Measurements from ENCODE around the gene SLC22A6.

Gene SLC22A6

GRCh38 chr11:62994775-62995174, 10.0 kb upstream of the SLC22A6 start:
- no peak for DNase-seq (ENCODE audit: low spot score)
- TF ChIP-seq CTCF (IDR thresholded peaks at IDR 0.05; ENCODE audit: borderline replicate concordance, control extremely low read depth, extremely low read depth, insufficient read depth, missing control alignments), result no peak
- in situ Hi-C loops (cut with MboI; ENCODE audit: low sequenced_read_pairs, unreplicated experiment), result no loop called here

GRCh38 chr11:62988276-62988675, 3.5 kb upstream of the SLC22A6 start:
- in situ Hi-C loops (cut with MboI; ENCODE audit: low sequenced_read_pairs, unreplicated experiment), result no loop called here
- DNase-seq (ENCODE audit: low spot score), result no peak
- TF ChIP-seq CTCF (IDR thresholded peaks at IDR 0.05; ENCODE audit: borderline replicate concordance, control extremely low read depth, extremely low read depth, insufficient read depth, missing control alignments), result no peak

GRCh38 chr11:62985041-62985750, 429 bp upstream of the SLC22A6 start:
- DNase-seq (ENCODE audit: low spot score), result no peak
- TF ChIP-seq CTCF (IDR thresholded peaks at IDR 0.05; ENCODE audit: borderline replicate concordance, control extremely low read depth, extremely low read depth, insufficient read depth, missing control alignments), result no peak
- in situ Hi-C loops (cut with MboI; ENCODE audit: low sequenced_read_pairs, unreplicated experiment), result no loop called here

DNA sequence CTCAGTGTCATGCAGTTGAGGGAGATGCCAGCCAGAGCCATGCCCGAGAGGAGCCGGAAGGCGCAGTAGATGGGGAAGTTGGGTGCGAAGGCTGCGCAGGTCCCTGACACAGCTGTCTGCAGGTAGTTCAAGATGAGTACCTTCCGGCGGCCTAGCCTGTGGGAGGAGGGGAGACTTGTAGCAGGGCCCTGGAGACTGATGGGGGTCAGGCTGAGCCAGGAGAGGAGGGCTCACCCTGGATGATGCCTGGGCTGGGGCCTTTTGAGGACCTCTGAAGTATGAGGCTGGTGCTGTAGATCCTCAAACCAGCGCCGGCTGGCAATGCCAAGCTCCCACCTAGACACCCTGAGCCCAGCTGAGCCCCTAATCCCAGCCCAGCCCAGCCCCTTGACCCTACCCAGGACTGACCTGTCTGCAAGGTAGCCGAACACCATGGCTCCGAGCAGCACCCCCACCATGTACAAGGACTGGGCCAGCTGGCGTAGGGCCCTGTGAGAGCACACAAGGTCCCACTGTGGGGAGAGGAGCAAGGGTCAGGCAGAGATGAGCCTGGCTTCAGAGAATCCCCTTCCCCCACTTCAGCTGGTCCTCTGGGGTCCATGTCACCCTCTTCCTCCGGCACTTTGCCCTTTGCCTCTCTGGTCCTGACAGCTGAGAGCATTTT, 1.1 kb downstream of the SLC22A6 start:
- in situ Hi-C loops (cut with MboI; ENCODE audit: low sequenced_read_pairs, unreplicated experiment), result no loop called here
- no peak for TF ChIP-seq CTCF (IDR thresholded peaks at IDR 0.05; ENCODE audit: borderline replicate concordance, control extremely low read depth, extremely low read depth, insufficient read depth, missing control alignments)
- no peak for DNase-seq (ENCODE audit: low spot score)

GRCh38 chr11:62981743-62982142, 3.0 kb downstream of the SLC22A6 start:
- in situ Hi-C loops (cut with MboI; ENCODE audit: low sequenced_read_pairs, unreplicated experiment), result no loop called here
- TF ChIP-seq CTCF (IDR thresholded peaks at IDR 0.05; ENCODE audit: borderline replicate concordance, control extremely low read depth, extremely low read depth, insufficient read depth, missing control alignments), result no peak
- no peak for DNase-seq (ENCODE audit: low spot score)

DNA sequence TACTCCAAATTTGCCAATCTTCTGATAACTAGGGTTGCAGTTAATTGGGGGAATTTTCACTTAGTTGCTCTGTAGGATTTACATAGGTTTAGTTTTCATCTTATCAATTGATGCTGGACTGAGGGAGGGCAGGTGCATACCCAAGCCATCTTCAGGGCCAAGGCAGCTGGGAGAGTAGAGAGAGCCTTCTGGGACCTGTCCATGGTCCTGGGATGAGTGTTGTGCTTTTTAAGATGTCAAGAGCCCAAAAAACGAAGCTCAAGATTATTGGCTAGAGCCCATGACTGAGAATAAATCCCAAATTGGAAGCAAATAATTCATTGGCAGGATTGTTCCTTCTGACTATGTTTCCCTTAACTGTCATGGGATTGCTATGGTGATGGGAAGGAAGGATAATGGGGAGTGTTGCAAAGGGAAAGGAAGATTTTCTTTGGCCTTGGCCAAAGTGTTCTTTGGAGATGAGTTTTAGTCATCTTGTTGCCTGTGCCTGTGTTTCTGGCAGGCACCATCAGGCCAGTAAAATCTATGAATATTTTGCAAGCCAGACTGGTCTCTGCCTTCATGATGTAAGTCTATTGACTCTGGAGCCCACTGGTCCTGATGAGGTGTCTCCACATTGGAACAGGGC, 4.5 kb downstream of the SLC22A6 start:
- no peak for TF ChIP-seq CTCF (IDR thresholded peaks at IDR 0.05; ENCODE audit: borderline replicate concordance, control extremely low read depth, extremely low read depth, insufficient read depth, missing control alignments)
- in situ Hi-C loops (cut with MboI; ENCODE audit: low sequenced_read_pairs, unreplicated experiment), result no loop called here
- no peak for DNase-seq (ENCODE audit: low spot score)
